GM21390 (cell line): Measurements from ENCODE around the gene RPS6KL1.

ENCODE experiments used
- ATAC-seq: cut with Tn5 transposase; IDR thresholded peaks from one replicate; pipeline ENCODE4 v1.9.1; 2021; ENCODE audit not compliant: unreplicated experiment

Gene RPS6KL1

DNA sequence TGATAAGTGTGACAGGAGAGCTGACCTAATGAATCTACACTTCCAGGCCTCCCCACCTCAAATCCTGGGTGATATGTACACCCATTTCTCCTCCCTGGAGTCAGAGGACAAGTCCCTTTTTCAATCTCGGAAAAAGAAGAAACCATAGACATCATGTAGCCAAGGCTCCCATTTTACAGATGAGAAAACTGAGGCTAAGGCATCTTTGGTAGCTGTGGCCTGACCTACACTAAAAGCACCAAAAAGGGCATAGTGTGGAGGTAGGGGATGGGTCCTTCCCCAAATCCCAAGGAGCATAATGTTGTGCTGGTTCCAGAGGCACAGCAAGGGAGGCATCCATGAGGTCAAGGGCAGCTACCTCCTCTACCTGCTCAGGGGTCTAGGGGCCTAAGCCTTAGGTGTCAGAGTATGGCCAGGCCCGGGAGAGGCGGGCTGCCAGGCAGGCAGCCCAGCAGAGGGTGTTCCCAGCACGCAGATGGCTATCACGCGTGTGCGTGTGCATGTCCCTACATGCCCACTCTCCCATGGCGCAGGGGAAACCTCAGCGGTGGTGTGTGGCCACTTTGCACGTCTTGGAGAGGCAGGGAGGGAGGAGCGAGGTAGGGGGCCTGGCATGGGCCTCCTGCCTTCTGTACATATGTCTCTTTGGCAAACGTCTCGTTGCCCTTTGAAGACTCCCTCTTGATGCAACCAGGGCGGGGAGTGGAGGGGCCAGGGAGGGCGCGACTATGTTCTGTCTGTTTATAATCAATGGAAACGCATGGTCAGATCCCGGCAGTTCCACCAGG is 29.8 kb upstream of the RPS6KL1 start:
- ATAC-seq, result no peak

DNA sequence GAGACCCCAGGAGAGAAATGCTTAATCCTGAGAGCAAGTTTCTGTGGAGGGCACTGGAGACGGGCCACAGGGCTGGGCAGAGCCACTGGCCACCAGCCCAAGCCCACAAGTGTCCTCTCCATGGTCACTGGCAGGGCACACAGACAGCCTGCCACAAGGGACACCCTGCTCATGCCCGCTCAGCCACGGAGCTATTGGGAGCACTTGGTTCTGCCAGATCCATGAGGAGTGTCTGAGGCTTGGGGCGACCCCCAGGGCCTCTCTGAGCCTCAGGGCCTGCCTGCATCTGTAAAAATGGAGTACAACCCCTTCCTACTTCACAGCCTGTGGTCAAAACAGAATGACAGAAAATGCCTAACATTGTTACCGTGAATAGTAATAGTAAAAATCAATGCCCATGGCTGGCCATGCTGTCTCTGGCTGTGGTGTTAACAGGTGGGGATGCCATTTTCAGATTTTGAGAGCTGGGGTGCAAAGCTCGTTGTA is 29.2 kb upstream of the RPS6KL1 start:
- no peak for ATAC-seq

DNA sequence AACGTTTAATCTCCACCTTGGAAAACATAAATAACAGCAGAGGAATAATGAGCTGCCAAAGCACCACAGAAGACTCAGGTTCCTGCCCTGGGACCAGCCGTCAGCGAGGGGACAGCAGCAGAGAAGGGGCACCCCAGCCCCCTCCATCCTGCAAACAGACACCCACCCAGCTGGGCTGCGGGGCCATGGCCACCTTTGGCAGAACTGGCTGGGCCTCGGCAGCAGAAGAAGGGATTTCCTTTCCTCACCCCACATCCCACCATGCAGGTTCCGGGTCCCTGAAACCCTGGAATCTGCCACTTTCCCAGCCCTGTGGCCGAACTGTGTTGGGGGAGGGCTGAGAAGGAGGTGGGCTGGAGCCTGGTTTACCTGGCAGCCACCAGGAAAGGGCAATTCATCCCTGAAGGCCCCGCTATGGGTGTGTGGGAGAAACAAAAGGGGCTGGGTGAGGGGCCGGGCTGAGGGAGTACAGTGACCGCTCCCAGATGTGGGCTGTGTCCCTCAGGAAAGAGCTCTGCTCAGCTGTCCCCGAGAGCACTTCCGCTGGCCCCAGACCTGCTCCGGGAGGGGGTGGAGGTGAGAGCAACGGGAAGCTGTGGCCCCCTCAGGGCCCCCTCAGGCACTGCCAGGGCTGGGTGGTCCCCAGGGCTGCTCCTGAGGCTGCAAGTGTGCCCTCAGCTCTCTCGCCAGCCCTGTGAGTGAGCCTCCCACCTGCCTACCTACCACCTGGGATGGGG is 28.6 kb upstream of the RPS6KL1 start:
- ATAC-seq, result no peak

DNA sequence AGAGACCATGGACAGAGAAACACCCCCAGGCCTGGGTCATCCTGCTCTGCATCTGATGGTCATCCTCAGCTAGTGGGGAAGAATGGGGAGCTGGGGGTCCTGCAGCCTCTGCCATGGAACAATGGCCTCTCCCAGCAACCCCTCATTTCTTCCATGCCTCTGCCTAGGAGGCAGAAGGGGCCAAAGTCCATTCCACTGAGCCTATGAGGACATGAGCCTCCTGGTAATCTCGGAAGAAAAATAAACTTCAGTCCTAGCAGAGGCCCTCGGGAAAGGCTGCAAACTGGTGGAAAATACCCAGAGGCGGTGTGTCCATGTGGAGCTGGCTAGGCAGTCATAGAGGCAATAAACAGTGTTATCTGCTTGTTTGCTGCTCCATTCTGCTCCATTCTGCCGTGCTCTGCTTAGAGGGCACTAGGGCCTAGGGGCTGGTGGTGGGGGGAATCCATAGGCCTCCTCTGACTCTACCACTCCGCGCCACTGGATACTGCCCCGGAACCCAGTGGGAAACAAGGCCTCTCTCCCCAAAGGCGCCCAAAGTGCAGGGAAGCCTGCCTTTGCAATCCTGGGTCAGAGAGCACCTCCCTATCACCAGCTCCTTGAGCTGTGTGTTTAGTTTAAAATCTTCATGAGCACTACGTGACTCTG is 27.9 kb upstream of the RPS6KL1 start:
- ATAC-seq, result no peak

DNA sequence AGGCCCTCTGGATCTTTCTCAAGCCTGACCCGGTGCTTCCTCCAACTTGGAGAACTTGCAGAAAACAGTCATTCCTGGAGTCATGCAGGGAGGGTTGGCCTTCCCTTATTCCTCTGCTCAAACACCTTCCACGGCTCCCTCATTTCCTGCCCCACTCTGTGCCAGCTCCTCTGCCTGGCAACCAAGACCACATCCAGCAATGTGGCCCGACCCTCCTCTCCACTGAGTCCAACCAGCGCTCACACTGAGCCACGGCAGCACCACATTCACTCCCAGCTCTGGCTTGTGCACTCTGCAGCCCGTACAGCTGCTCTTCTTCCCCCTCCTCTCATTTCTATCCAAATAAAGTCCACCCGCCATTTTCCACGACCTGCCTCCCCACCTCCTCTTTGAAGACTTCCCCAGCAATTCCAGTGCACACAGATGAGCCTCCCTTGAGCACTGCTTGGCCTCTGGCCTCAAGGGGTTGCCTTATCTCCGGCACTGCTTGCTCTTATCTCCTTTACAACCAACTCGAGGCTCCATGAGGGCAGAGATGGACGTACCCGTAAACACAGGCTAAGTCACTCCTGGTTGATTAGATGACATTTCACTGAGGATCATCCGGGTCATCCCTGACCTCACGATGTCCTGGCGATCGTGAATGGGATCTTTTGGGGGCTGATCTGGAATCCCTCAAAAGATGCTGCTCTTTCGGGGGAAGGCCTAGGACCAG is 27.0 kb upstream of the RPS6KL1 start:
- ATAC-seq, result no peak

DNA sequence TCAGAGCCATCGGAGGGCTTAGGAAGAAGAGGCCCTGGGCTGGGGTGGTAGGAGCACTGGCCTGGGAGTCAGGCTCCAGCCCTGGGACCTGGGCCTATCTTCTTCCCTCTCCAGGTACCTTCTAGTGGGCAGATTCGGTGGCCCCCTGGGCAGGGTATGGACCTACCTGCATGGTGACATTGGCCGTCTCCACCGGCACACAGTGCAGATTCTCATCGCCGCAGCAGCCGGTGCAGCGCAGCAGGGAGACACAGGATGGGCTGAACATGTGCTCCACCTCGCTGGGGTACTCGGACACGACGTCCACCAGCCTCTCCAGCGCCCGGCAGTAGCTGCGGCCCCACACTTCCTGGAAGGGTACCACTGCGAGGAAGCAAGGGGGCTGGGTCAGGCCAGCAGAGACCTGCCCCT is 26.1 kb upstream of the RPS6KL1 start:
- ATAC-seq, result no peak

DNA sequence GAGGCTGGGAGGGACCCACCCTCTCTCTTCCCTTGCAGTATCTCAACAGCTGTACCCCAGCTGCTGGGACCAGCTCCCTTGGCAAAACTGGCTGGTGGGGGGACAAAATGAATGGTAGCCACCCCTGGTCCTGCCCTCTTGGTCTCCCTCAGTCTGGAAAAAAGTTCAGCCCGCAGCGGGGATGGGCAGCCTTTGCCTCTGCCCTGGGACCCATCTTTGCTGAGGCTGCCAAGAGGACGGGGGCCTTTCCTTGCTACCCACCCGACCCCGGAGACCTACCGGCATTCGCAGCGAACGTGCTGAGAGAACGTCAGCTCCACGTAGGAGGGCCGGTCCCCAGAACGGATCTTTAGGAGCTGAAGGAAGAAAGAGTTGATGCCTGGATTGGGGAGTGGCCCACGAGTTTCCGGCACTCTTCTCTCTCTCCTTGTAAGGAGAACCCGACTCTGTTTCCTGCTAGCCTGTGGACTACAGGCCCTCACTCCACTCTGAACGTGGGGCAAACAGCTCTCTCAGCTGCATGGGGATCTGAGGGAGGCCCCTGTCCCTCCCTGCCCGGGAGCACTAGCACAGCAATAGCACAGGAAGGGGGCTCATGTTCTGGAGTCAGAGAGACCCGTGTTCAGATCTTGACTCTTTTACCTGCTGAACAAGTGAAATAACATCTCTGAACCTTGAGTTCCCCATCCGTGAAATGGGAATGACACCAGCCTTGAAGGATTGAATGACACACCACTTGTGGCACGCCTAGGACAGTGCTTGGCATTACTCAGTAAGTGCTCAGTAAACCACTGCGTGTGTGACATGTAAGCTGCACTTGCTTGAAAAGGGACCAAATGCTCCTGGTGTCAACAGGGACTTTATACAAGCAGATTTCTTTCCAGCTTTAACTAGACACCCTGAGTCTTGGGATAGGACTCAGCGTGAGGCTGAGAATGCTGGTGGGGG is 25.4 kb upstream of the RPS6KL1 start:
- ATAC-seq, result no peak

DNA sequence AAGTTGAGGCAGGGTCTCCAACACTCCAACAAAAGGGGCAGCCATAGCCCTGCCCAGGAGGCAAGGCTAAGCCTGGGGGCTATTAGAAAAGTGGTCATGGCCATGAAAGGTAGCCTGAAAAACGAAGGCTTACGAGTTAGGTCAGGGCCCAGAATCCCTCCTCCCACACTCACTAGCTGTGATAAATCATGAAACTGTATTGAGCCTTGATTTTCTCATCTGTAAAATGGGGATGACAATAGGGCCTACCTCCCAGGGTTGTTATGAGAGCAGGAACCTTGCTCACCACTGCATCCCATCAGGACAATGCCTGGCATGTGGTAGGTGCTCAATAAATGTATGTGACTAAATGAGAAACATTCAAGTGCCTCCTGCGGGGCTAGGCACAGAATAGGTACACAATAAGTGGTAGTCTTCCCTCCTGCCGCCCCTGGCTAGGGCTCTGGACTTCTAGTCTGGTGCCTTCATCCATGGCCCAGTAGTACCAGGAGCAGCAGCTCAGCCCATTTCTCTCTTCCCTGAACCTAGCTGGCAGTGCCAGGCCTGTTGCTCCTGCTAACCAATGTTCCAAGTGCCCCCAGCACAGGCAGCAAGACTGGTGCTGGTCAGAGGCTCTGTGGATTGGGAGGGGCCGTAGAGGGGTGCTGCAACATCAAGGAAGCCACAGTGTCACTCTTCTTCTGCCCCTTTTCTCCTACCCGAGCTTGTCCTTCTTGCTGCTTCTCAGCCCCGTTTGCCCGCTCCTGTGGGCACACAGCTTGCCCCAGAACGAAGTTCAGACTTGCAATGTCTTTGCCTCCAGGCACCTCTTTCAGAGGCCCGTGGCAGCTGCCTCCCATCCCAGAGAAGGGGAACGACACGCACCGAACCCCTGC is 24.5 kb upstream of the RPS6KL1 start:
- ATAC-seq, result no peak

DNA sequence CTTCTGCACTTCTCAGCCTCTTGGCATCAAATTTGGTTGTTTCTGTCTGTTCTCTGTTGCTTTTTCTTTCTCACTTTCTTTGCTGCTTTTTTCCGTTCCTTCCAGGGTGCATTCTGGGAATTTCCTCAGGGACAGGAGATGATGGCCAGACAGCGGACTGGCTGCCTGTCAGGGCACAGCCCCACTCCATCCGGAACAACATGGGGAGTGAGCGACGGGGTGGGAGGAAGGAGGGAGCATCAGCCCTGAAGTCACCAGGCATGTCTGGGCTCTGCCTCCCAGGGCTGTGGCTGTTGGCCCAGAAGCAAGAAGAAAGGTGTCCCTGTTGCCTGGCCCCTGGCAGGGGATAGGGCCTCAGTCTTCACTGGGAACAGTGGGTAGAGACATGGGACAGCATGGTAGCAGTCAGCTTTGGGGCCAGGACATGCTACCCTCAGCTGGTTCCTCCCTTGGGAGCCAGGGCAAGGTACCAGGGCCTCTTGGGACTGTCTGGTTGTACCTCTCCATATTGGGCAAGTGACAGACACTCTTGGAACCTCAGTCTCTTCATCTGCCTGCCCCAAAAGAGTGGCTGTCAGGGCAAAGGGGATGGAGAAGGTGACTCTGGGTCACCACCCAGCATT is 23.7 kb upstream of the RPS6KL1 start:
- no peak for ATAC-seq

DNA sequence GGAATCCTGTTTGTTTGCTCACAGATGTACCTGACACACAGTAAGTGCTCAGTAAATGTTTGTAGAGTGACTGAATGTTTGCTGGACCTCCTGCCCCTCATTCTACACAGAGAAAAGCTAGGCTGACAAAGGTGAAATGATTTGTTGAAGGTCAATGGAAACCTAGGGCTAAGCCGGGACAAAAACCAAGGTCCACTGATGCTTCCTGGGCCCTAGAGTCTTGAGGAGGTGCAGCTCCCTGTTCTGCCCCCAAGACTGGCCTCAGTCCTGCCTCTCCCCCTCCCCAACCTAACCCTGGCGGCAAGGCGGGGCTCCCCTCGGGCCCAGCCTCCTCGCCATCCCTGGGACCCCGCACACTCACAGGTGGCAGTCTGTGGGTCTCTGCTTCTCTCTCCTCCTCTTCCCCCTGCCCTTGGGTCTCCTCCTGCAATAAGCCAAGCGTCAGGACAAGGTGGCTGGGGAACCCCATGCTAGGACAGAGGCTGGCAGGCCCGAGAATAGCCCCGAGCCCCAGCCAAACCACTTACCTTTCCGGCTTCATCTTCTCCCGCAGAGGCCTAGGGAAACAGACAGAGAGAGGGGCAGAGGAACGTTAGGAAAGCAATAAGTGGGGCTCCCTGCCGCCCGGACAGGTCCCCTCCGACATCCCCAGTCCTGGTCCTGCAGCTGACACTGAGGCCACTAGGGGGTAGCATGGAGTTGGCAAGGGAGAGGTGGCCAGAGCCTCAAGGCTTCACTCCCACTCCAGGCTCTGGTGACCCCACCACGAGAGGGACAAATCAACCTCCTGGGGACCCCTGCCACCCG is 23.0 kb upstream of the RPS6KL1 start:
- no peak for ATAC-seq

DNA sequence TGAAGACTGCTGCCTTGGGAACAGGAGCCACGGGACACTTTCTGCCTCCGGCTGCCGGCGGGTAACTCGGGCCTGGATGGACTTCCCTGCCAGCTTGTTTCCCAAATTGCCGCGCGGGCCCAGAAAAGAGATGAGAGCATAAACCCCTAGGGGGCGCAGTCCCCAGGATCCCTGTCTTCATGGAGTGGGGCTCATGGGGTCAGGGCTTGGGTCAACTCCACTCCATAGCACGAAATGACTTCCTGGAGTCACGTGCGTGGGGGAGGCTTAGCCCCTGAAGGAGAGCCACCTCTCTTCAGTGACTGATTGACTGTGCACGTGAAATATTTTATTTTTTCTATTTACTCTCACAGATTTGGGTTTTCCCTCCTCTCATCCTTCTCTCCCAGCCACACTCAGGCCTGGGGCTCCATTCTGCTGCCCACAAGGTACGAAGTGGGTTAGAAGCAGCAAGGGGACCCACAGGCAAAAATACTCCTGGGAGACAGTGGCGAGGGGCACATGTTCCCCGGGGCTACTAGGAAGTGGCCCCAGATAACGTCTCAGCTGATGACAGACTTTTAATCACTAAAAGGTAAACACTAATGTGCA is 22.3 kb upstream of the RPS6KL1 start:
- no peak for ATAC-seq

DNA sequence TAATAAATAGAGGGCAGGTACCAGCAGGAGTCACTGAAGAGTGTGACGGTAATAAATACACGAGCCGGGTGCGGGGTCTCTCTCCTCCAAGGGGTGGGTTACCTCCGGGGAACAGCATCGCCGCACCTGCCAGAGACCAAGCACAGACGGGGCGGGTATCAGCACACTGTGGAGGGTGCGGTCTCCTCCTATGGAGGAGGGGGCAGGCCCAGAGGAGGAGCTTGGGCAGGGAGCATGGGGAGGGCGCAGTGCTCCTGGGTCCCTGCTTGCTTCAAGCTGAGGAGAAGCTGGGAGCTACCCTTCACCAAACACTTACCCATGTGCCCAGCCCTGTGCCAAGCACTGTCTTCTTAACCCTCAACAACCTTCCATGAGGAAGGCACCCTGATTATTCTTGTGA is 19.5 kb upstream of the RPS6KL1 start:
- no peak for ATAC-seq

DNA sequence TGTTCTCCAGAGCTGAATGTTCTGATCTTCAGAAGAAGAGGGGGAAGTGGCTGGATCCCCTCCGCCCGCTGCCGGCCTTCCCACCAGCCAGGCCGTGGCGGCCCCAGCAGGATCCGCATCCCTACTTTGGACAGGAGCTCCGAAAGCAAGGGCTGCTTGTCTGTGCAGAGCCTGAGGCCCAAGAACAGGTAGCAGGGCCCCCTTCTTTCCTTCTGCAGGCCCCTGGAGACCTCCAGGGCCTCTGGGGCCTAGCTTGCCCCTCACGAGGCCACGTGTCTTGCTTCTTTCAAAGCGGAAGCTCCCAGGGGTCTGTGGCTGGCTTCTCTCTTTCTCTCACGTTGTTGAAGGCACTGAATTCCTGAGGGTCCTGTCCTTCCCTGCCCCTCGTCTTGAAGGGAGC is 19.1 kb upstream of the RPS6KL1 start:
- ATAC-seq, result no peak

DNA sequence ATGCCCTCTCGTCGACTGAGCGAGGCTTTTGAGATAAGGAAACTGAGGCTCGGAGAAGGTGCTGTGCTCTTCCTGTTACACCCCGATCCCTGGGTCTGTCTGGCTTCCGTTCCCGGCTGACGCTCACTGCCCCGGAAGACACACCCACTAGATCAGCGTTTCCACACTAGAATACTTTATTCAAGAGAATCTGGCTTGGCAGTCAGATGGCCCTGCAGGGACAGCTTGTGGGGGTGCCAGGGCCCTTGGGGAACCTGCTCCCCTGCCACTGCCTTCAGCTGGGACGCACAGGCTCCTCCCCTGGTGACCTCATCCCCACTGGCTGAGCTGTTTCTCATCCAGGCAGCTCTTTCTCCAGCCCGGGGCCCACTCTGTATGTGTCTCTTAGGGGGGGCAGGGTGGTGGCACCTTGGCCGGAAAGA is 18.6 kb upstream of the RPS6KL1 start:
- ATAC-seq, result no peak

DNA sequence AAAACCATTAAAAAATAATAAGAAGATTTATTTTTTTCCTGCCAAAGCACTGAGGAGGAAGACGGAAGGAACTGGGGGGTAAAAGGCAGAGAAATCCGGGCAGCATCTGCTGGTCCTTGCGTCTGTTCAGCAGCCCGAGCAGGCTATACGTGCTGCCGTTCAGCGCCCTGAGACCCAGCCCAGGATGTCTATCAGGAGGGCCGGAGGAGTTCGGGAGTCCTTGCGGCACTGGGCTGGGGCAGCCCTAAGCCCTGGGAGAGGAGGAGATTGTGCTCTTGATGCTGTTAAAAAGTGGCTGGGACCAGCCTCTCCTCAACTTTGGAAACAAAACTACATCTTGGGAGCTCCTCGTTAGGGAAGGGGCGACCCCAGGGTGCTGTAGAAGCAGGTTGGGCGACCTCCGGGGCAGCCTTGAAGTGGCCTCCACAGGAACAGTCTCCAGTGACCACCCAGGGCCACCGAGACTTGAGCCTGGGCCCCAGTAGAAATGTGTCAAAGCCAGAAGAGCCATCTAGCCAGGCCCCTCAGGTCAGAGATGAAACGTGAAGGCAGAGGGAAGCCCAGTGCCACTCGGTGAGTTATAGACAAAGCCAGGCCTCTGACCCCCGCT is 18.0 kb upstream of the RPS6KL1 start:
- ATAC-seq, result no peak

DNA sequence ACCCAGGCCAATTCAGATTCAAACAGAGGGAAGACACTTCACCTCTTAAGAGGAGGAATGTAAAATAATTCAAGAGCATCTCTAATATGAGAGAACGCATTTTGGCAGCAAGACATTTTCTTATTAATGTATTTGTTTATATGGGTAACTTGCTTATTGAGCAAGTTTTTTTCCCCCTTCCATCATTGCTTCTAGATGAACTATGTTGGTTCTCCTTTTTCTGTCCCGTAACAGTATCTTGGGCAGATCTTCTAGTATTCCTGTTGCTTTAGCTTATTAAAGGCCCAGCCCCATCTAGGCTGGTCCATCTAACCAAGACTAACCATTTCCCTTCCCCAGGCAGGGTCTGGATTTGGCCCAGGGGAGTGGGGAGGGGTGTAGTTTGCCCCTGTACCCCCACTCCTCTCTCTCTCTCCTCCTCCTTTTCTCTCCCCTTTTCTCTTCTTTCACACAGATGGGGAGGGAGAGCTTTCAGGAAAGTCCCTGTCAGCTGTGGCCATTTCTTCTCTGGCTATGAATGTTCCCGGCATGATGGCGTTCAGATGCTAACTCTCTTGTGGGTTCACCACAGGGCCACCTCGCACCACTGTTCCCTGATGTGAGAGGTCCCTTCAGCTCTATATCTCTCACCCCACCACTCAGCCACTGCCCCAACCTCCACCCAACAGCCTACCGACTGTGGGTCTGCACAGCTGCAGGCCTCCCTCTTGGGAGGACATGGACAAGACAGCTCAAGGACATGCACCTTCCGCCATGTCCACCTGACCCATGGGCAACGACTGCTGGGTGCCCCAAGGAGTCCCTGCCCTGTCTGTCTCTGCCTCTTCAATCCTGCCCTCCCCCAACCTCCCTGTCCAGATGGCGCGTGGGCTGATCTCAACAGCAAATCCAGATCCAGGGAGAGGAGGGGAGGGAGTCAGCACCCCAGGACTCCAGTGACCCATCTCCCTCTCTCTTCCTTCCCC is 15.8 kb upstream of the RPS6KL1 start:
- ATAC-seq, result no peak
